Stomach (tissue), 9 donors: ENCODE data around the gene SLC29A1. TPM values are rescaled to one million over a fixed set of nuclear protein-coding genes. Genes with fewer than 3 reads are reported as not detected.
"Not testable (repeated sequence)": the region's sequence is repeated elsewhere in the genome, so short reads cannot be mapped to it uniquely, and the experiment has no call there.

Source experiments
- DNase-seq, 2 donors: peaks; one replicate each; pipeline versions ENCODE4 v3.0.0 to v3.0.0-alpha.2; 2013 to 2019
- H3K27ac ChIP-seq, 5 donors: fragments of 200-600 bp in 4 of 5; sonication (generic) in 4 of 5; one replicate each; pipeline ENCODE4 v1.5.1; 2013 to 2019; ENCODE audit warnings: mild to moderate bottlenecking in 1 of 5, moderate library complexity in 1 of 5
- H3K27me3 ChIP-seq, 3 donors: fragments of 200-600 bp; sonication (generic); one replicate each; pipeline ENCODE4 v1.5.1; 2017 to 2019; ENCODE audit warnings: mixed run types in 1 of 3
- H3K36me3 ChIP-seq, 4 donors: fragments of 200-600 bp; sonication (generic); 1 replicate in 3 of 4; 2 replicates in 1 of 4; pipeline ENCODE4 v1.5.1; 2016 to 2019
- H3K4me1 ChIP-seq, 4 donors: fragments of 200-600 bp; sonication (generic); one replicate each; pipeline ENCODE4 v1.5.1; 2016 to 2019
- H3K4me3 ChIP-seq, 4 donors: fragments of 200-600 bp; sonication (generic) in 3 of 4; one replicate each; pipeline ENCODE4 v1.5.1; 2016 to 2019; ENCODE audit warnings: mild to moderate bottlenecking in 1 of 4
- H3K9me3 ChIP-seq, 4 donors: fragments of 200-600 bp; sonication (generic); one replicate each; pipeline ENCODE4 v1.5.1; 2016 to 2019
- CTCF ChIP-seq, 7 experiments: fragments of 450-650 bp in 4 of 7; fragments of 200-600 bp in 3 of 7; sonication (generic) in 3 of 7; IDR thresholded peaks; one replicate each; pipeline ENCODE4 v1.5.1; 2016 to 2019; ENCODE audit warnings: antibody characterized with exemption in 7 of 7, control low read depth in 2 of 7, mild to moderate bottlenecking in 1 of 7
- EP300 ChIP-seq: sonication (generic); formaldehyde crosslinking; IDR thresholded peaks from one replicate; pipeline ENCODE4 v1.6.1; 2017; ENCODE audit warnings: antibody characterized with exemption
- POLR2A ChIP-seq, 4 donors: fragments of 450-650 bp; IDR thresholded peaks; one replicate each; pipeline ENCODE4 v1.6.1; 2016; ENCODE audit warnings: antibody characterized with exemption in 4 of 4, control low read depth in 2 of 4, mild to moderate bottlenecking in 1 of 4, moderate library complexity in 1 of 4
- POLR2AphosphoS5 ChIP-seq, 3 donors: sonication (generic); formaldehyde crosslinking; IDR thresholded peaks; one replicate each; pipeline ENCODE4 v1.6.1; 2016; ENCODE audit warnings: antibody characterized with exemption in 3 of 3
- WGBS, 5 donors: extraction: QIAGEN DNeasy Blood & Tissue Kit in 3 of 5; methylation state at CpG; one replicate each; pipeline versions ENCODE4 v1.1.5 to v1.1.7; 2013 to 2018; 5-methylcytosine and 5-hydroxymethylcytosine counted together
- intact Hi-C: fragments of 100-400 bp; cut with DNase I; formaldehyde crosslinking; loops from one replicate; pipeline ENCODE4 v1.15.1; 2023; ENCODE audit warnings: low total_unique reads
- polyA plus RNA-seq, 3 donors: library from polyadenylated mRNA; stranded (reverse); fragments of 200-250 nt; gene quantifications; one replicate each; pipeline ENCODE4 v1.2.3, GENCODE V29; 2013
- total RNA-seq, 5 donors: library from RNA; depleted of rRNA; stranded (reverse); fragments of >200 nt; gene quantifications; one replicate each; pipeline versions ENCODE4 v1.1.0 to v1.2.3, GENCODE V29; 2014 to 2016
- donor health status: healthy with polysubstance abuse.
- donor health status: Bipolar disorder and iron deficiency.
- donor health status: healthy.

Gene SLC29A1
- total and polyA plus RNA-seq, 8 donors: 22.6 to 217 (median 36.2) TPM

DNA sequence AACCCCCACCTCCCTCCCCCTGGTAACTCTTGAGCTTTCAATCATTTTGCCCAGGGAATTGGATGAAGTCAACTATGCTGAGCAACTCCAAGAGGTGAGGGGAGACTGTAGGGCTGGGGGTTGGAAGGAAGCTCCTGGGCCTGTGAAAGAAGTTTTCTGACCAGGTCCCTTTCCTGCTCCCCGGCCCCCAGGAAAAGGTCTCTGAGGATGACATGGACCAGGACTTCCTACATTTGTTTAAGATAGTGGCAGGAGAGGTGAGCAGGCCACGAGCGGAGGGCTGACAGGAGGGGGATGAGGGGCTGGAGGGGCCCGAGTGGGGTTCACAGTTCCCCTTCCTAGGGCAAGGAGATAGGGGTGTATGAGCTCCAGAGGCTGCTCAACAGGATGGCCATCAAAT, 43.0 kb upstream of the SLC29A1 start:
- no peak for DNase-seq
- 87 to 98% (median 89%) methylated on average over 4 of the region's 4 CpGs for WGBS, 5 donors
- intact Hi-C loops: no loop called here
- peaks cover 0 to 10% (median under 1%) of the 10 kb centered on the region in 4 donors for H3K4me1 ChIP-seq
- no peak overlapping the region for H3K4me3 ChIP-seq
- H3K27ac ChIP-seq: no peak overlapping the region
- H3K27me3 ChIP-seq: no peaks in the 10 kb centered on the region
- TF ChIP-seq EP300 (no peak), CTCF (IDR thresholded peaks at IDR 0.05) (no peak), POLR2AphosphoS5 (IDR thresholded peaks at IDR 0.05) (no peak), POLR2A (IDR thresholded peaks at IDR 0.05) (no peak)
- no peaks in the 10 kb centered on the region for H3K9me3 ChIP-seq
- no peaks in the 10 kb centered on the region for H3K36me3 ChIP-seq

GRCh38 chr6:44180886-44181285, 42.5 kb upstream of the SLC29A1 start:
- TF ChIP-seq EP300 (no peak), POLR2A (IDR thresholded peaks at IDR 0.05) (no peak), POLR2AphosphoS5 (IDR thresholded peaks at IDR 0.05) (no peak), CTCF (IDR thresholded peaks at IDR 0.05) (no peak)
- intact Hi-C loops: no loop called here
- WGBS, 5 donors: 94 to 96% (median 94%) methylated on average over 4 of the region's 4 CpGs
- Histone ChIP-seq H3K27ac (no peak overlapping the region), H3K4me3 (no peak overlapping the region), H3K36me3 (no peaks in the 10 kb centered on the region), H3K4me1 (peaks cover 0 to 10% (median 2%) of the 10 kb centered on the region in 4 donors), H3K27me3 (no peaks in the 10 kb centered on the region), H3K9me3 (no peaks in the 10 kb centered on the region)
- no peak for DNase-seq

- intact Hi-C loops, H3K9me3 ChIP-seq, H3K4me1 ChIP-seq, DNase-seq, H3K36me3 ChIP-seq, H3K27ac ChIP-seq, H3K4me3 ChIP-seq, H3K27me3 ChIP-seq: not testable (repeated sequence)
Measured at GRCh38 chr6:44181784-44182183, 41.6 kb upstream of the SLC29A1 start.

DNA sequence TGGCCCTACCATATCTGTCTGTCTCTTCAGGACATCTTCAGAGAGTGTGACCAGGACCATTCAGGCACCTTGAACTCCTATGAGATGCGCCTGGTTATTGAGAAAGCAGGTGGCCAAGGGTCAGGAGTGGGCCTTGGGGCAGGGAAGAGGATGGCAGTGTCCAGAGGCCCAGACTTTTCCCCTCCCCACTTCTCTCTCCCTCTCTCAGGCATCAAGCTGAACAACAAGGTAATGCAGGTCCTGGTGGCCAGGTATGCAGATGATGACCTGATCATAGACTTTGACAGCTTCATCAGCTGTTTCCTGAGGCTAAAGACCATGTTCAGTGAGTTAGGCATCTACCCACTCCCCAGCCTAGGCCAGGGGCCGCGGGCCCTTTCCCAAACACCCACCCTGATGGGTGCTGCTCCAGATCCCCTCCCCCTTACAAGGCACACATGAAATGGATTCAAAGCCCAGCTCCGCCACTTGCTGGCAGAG, 40.4 kb upstream of the SLC29A1 start:
- 91 to 98% (median 97%) methylated on average over 4 of the region's 4 CpGs for WGBS, 5 donors
- intact Hi-C loops: no loop called here

More for the DNA sequence above, 40.4 kb upstream of the SLC29A1 start:
- Histone ChIP-seq H3K4me3 (no peak overlapping the region), H3K9me3 (no peaks in the 10 kb centered on the region), H3K36me3 (no peaks in the 10 kb centered on the region), H3K4me1 (peaks cover 0 to 4% (median 2%) of the 10 kb centered on the region in 4 donors), H3K27ac (no peak overlapping the region), H3K27me3 (peaks cover 0 to 2% (median 0%) of the 10 kb centered on the region in 3 donors)
- DNase-seq: no peak
- TF ChIP-seq CTCF (IDR thresholded peaks at IDR 0.05) (no peak), POLR2A (IDR thresholded peaks at IDR 0.05) (no peak), EP300 (no peak), POLR2AphosphoS5 (IDR thresholded peaks at IDR 0.05) (no peak)
